Epithelial cell of prostate (primary cell): Measurements from ENCODE around the gene SFTA2.
"Not testable (repeated sequence)": the region's sequence is repeated elsewhere in the genome, so short reads cannot be mapped to it uniquely, and the experiment has no call there.

Source experiments
- DNase-seq: peaks from one replicate; pipeline ENCODE4 v3.0.0-alpha.2; 2011; ENCODE audit warnings: low read depth, low spot score
- H3K27ac ChIP-seq: fragments of 450-650 bp; 2 replicates; pipeline ENCODE4 v1.5.1; 2017; ENCODE audit warnings: mild to moderate bottlenecking

SFTA2 gene

DNA sequence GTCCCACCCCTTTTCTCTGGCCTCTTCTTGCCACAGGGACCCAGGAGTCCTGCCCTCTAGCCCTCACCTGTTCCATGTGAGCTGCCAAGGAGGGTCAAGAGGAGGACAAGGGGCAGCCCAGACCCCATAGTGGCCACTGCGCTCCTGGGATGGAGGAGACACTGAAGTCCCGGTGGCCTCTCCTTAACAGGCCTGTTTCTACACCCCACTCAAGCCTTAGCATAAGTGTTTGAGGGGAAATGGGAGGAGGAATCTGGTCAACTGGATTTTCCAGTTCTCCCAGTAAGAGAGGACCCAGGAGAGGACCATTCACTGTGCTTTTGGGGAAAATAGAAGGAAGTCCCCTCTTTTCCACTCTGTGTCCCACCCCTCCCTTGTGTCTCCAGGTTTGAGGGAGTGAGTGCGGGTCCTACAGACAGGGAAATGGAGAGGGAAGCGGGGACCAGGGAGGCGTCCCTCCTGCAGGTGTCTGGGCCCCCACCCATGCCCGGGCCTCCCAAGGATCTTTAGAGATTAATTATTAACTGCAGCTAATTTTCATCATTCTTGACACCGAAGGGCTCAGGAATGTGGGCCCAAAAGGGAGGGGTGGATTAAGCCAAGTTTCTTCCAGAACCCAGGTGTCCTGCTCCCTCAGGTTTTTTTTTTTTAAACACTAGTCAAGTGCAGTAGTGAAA lies at the start of gene SFTA2:
SFTA2 (minus strand) TSS at position 202 of the 677 bp plus-strand sequence; CDS start at position 128, 74 bp downstream.
- DNase-seq = no peak
- peak within 1 kb of the TSS; percentile 32 for H3K27ac ChIP-seq

DNA sequence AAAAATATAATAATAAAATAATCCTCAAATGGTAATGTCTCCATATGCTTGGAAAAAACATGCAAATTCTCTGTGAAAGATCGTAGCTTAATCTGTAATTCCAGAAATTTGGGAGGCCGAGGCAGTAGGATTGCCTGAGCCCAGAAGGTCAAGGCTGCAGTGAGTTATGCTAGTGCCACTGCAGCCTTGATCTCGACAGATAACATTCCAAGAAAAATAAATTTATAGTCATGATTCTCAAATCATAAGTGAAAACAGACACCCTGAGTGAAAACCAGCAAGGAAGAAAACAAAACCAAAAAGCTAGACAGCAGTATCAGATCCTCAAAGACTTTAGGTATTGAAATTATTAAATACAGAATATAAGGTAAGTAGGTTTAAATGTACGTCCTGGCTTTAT lies 47.7 kb upstream of the SFTA2 start:
- H3K27ac ChIP-seq = no peak overlapping the region
- no peak for DNase-seq

DNA sequence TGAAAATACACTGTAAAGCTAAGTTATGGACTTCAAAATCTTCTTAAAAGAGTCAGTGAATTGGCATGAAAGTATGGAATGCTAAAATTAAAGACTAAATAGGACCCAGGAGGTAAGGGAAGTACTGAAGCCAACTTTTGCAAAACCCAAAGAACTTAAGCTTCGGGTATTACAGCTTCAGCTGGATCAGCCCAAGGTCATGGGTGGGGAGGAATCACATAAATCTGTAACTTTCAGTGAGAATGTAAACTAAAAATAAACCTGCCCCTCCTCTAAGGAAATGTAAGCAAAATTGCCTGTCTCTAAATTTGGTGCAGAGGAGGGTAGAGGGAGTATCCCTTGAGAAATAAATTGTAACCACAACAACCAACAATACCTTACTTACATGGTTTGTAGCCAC lies 47.2 kb upstream of the SFTA2 start:
- H3K27ac ChIP-seq = no peak overlapping the region
- no peak for DNase-seq

DNA sequence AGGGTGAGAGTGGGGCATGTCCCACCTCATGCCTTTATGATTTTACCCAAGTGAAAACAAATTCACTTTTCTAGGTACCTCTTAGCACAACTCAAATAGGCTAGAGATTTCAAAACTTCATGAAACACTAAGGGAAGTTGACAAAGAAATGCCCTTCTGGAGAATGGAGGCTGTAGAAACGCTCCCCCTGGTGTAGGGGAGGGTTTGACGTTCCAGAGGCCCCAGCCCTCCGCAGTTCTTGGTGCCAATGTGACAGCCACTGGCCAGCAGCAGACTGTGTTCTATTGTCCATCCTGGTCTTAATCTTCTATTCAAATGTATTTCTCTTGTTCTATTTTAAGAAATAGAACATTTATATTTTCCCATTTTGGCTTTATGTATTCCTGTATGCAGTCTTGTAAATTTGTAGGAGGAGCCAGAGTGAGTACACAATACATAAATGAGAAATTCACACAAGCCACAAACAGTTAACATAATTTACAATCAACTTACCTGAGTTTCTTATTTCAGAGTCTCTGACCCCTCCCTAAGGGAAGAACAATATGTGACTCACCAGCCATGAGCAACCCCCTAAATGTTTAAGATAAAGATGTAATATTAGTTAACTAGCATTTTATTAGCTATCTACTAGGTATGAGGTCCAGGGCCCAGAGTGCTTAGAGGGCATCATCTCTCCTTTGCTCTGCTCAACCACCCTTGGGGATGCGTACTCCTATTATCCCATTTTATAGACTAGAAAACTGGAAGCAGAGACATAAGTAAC lies 42.7 kb upstream of the SFTA2 start:
- no peak overlapping the region for H3K27ac ChIP-seq
- no peak for DNase-seq

DNA sequence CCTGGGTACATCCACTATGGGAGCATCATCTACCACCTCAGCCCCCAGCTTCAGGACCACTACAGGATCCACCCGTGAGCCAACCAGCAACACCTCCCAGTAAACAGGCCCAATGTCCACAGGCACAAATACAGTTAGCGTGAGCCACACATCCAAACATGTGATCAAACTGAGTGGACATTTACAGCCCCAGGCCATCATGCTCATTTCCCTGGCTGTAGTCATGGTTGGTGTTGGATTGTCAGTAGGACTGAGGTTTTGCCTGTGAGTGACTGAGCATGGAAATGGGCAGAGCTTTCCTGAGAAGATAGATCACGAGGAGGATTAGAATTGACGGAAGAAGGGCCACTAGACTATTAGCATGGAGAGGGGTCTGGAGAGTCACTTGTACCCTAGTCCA lies 40.8 kb upstream of the SFTA2 start:
- DNase-seq = no peak
- no peak overlapping the region for H3K27ac ChIP-seq

DNA sequence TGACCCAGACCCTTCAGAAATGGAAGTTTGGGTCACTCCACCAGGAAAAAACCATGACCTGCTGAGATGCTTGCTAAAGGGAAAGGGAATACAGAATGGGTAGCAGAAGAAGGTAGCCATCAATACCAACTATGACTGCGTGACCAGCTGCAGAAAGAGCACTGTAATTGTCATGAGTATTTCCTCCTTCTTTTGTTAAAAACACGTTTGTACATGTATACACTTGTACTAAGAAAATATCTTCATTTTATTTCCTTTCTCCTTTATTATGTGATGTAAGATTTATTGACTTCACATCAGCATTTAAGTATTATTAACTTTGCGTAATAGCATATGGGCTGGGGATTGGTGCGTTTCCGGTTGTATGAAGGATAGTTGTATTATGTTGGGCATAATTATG lies 39.0 kb upstream of the SFTA2 start:
- no peak for DNase-seq
- H3K27ac ChIP-seq = peak overlapping the region; percentile 36

DNA sequence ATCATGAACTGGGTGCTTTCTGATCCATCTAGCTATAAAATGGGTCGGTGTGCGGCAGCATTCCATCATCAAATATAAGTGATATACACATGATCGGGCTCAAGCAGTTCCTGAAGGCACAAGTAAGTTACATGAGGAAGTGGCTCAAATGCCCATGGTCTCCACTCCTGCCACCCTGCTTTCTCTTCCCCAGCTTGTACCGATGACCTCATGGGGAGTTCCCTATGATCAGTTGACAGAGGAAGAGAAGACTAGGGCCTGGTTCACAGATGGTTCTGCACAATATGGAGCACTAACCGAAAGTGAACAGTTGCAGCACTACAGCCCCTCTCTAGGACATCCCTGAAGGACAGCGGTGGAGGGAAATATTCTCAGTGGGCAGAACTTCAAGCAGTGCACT lies 37.2 kb upstream of the SFTA2 start:
- not testable (repeated sequence) for H3K27ac ChIP-seq, DNase-seq

DNA sequence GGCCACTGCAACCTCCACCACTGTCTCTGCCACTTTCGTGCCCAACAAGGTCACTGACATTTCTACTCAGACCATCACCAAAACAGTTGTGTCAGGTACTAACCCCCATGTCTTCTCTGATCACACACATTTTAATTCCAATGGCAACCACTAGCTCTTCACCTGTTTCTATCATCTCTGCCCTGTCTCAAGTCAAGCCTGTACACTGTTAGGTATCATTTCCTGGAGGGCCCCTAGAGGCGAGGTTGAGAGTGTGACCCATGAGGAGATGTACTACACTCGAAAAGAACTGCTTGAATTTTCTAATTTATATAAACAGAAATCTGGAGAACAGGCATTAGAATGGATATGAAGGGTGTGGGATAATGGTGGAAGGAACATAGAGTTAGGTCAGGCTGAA lies 34.2 kb upstream of the SFTA2 start:
- H3K27ac ChIP-seq = no peak overlapping the region
- DNase-seq = no peak

DNA sequence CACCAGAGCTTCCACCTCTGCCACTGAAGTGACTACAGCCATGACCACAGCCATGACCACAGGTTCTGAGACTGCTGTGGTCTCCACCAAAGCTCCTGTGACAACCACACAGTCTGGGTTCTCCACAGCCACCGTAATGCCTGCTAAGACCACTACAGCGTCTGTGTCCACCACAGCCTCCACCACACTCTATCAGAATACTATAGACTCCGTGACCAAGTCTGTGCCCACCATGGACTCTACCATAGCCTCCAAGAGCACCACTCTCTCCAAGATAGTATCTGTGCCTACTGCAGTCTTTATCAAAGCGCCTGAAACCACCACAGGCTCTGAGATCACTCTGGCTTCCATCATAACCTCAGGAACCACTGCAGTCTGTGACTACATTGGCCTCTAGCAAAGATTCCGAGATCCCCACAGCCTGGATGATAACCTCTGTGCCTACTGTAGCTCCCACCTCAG lies 33.2 kb upstream of the SFTA2 start:
- DNase-seq = no peak
- H3K27ac ChIP-seq = no peak overlapping the region

DNA sequence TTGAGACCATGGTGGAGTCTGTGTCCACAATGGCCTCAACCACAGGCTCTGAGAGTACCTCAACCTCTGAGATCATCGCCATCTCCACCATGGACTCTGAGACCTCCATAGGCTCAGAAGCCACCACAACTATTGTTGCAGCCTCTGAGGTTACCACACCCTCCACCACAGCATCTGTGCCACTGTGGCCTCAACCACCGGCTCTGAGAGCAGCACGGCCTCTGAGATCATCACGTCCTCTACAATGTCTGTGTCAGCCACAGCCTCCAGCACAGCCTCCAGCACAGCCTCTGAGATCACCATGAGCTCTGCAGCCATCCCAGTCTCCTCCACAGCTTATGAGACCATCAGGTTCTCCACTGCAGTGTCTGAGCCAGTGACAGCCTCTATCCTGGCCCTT lies 32.1 kb upstream of the SFTA2 start:
- H3K27ac ChIP-seq = no peak overlapping the region
- no peak for DNase-seq

DNA sequence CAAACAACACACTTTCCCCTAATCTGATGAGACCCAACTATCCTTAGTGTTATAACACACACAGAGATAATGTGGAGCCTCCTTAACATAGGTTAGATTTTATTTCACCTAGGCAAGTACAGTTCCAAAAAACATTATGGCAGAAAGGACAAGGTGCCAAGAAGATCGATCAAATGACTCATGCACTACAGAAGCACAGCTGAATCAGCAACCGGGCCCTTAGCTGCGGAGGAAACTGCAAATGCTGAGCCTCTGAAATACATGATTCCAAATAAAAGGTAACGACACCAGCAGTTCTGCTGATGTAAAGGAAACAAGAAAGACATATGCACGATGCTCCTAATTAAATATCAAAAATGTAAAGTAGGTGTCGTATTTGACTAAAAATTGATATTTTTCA lies 31.7 kb upstream of the SFTA2 start:
- no peak overlapping the region for H3K27ac ChIP-seq
- DNase-seq = no peak

DNA sequence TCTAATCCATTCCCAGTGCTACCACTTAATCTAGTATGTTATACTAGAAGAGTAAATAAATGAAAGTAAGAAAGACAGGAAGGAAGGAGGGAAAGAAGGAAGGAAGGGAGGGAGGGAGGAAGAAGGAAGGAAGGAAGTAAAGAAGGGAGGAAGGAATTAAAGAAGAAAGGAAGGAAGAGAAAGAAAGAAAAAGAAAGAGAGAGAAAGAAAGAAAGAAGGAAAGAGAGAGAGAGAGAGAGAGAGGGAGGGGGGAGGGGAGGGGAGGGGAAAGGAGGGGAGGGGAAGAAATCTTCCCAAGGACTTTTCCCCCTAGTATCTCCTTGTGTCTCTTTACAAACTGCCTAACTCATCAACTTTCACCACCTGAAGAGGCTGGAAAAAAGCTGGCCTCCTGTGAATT lies 30.7 kb upstream of the SFTA2 start:
- no peak overlapping the region for H3K27ac ChIP-seq
- DNase-seq = no peak

DNA sequence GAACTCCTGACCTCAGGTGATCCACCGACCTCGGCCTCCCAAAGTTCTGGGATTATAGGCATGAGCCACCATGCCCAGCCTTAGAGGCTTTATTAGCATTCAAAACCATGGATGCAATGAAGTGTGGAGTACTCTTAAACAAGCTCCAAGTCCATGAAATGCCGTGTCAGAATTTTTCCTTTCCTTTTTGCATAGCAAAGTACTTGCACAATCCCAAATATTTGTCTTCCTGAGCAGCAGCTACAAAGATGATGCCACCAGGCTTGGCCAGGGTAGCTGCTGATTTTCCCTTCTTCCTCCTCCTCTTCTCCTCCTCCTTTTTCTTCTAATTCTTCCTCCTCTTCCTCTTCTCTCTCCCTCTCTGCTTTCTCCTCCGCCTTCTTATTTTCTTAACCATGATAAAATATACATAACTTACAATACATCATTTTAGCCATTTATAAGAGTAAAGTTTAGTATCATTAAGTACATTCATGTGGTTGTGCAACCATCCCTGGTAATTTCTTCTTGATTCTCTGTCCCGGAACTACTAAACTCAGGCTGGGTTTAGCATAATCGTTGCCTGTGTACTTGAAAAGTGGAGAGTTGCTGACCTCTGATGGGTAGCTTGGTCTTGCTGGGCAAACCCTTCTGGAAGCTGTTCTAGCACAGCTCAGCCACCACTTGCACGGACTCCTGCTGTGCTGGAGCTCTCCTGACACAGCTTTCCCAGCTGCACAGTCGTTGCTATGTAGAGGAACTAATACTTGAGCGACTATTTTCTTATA lies 29.1 kb upstream of the SFTA2 start:
- DNase-seq = no peak
- H3K27ac ChIP-seq = no peak overlapping the region

DNA sequence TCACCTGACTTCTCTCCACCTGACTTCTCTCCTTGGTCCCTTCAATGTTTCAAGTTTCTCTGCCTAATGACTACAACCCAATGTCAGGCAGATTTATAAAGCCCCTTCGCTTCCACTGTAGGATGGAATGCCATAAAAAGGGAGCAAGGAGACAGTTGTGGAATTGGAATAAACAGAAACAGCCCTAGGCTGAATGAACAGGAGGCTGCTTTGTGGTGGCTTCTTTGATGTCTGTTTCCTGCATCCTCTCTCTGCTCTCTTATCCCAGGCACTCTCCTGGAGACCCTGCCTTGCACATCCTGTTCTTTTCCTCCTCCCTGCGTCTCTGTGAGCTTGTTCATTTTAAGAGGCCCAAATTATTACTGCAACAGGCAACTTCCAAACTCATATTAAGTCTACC lies 25.7 kb upstream of the SFTA2 start:
- DNase-seq = no peak

DNA sequence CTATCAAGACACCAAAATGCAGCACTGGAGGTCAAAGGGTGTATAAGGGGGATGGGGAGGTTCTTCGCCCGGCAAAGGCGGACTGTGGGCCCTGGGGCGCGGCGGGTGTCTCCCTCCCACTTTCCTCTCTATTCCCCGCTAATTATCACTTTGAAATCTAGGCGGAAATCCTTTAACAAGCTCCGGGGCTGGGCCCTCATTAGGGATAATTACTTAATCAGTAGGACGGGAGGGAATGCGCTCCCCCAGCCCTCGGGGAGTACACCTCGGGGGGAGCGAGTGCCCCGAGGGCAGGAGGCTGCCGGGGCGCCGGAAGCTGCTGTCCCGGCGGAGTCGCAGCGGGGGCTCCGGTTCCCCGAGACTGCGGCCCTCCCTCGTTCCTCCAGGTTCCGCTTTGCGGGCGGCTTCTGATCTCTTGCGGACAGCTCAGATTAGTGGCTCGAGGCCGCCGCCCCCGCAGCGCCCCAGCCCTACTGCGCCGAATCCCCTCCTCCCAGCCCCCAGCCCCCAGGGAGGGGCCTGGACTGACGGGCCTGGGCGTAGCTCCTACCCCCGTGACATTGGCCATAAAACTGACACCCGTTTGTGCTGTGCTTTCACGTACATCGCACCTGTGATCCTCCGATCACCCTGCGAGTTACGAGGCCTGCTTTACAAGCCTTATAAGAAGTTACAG lies 23.5 kb upstream of the SFTA2 start:
- DNase-seq = no peak
- H3K27ac ChIP-seq = no peak overlapping the region

More for the DNA sequence above, 25.7 kb upstream of the SFTA2 start:
- no peak overlapping the region for H3K27ac ChIP-seq

DNA sequence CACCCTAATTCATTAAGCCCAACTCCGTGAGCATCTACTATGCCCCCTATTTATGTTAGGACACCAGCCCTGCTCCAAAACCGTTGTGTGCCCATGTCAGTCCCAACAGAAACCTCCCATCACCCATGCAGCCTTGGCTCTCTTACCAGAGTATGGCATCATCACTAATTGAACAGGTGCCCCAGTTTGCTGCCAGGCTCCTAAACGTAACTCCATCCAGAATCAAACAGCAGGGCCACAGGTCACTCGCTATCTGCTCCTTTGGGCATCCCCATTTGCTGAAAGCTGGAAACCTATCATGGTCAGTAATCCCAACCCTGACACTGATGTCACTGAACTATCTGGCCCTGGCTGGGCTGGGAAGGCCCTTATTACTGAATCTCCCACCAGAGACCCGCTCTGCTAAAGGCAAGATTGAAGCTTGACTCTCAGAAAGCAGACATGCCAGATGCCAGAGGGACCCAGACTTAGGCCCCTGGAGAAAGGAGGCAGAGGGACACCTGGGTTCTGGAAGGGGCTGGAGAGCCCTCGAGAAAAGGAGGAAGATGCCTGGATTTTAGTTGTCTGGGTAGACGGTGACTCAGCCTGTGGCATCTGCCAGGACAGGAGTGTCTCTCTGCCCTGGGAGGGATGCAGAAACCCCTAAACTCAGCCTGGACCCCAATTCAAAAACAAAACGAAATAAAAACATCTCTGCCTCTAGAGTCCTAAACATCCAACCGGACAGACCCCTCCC lies 22.8 kb upstream of the SFTA2 start:
- no peak for DNase-seq
- H3K27ac ChIP-seq = no peak overlapping the region

DNA sequence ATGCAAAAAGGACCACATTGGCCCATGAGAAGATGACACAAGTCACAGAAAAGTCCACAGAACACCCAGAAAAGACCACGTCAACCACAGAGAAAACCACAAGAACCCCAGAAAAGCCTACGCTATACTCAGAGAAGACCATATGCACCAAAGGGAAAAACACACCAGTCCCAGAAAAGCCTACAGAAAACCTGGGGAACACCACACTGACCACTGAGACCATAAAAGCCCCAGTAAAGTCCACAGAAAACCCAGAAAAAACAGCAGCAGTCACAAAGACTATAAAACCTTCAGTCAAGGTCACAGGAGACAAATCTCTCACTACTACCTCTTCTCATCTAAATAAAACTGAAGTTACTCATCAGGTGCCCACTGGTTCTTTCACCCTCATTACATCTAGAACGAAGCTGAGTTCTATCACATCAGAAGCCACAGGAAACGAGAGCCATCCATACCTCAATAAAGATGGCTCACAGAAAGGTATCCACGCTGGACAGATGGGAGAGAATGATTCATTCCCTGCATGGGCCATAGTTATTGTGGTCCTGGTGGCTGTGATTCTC lies 20.0 kb upstream of the SFTA2 start:
- no peak for DNase-seq
- no peak overlapping the region for H3K27ac ChIP-seq

DNA sequence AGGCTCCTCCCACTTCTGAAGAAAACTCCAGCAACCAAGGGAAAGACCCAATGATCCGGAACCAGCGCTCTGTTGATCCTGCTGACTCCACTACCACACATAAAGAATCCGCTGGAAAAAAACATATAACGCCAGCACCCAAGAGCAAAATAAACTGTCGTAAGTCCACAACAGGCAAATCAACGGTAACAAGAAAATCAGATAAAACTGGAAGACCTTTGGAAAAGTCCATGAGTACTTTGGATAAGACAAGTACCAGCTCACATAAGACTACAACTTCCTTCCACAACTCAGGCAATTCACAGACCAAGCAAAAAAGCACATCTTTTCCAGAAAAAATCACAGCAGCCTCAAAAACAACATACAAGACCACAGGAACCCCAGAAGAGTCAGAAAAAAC lies 16.8 kb upstream of the SFTA2 start:
- no peak for DNase-seq
- no peak overlapping the region for H3K27ac ChIP-seq

DNA sequence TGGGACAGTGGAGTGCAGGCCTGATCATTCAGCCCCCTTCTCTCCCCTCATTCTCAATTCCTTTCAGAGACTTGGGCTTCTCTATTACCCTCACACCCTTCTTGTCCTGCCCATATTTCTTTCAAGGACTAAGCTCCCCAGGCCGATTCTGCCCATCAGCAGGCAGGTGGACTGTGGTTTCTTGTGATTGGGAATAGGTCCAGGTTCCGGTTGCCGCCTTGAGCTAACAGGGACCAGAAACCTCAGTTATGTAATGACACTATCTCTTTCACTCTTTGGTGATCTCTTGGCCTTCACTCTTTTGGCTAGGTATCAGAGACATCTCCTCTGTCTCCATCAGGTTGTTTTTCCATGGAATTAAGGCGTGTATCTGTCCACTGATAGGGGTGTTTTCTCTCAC lies 15.3 kb upstream of the SFTA2 start:
- no peak overlapping the region for H3K27ac ChIP-seq
- DNase-seq = no peak

DNA sequence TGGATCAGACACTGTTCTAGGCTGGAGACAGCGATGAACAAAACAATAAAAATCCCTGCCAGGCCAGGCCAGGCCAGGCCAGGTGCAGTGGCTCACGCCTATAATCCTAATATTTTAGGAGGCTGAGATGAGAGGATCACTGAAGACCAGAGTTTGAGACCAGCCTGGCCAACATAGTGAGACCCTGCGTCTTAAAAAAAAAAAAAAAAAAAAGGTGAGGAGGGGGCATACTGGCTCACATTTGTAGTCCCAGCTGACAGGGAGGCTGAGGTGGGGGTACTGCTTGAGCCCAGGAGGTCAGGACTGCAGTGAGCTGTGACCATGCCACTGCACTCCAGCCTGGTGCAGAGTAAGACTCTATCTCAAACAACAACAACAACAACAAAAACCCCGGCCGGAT lies 13.3 kb upstream of the SFTA2 start:
- H3K27ac ChIP-seq = no peak overlapping the region
- no peak for DNase-seq
